A549 (cell line): ENCODE results near the gene FAM24B. TPM values are rescaled to one million over a fixed set of nuclear protein-coding genes. Genes with fewer than 3 reads are reported as not detected.
"Not testable (repeated sequence)": the region's sequence is repeated elsewhere in the genome, so short reads cannot be mapped to it uniquely, and the experiment has no call there.

ENCODE experiments used
- ATAC-seq, 2 experiments: fragments of 200-7000 bp in 1 of 2; fragments of >200 bp in 1 of 2; cut with Nextera tagmentation in 1 of 2; cut with Tn5 transposase in 1 of 2; 3 replicates each; pipeline versions ENCODE4 v1.8.0 to v1.9.1; 2018 to 2020; ENCODE audit warnings: mild to moderate bottlenecking in 1 of 2, moderate library complexity in 1 of 2
- CTCF ChIA-PET: fragments of 300-600 bp; sonication (Branson Sonifier 250); formaldehyde crosslinking; extraction: SDS; loops from one replicate; lab custom pipeline; 2021; ENCODE audit warnings: antibody characterized with exemption, inconsistent platforms; lab: Yijun Ruan, JAX
- POLR2A ChIA-PET: fragments of 350-600 bp; formaldehyde crosslinking; extraction: SDS; loops from one replicate; lab custom pipeline; 2021; ENCODE audit warnings: antibody characterized with exemption, inconsistent platforms; lab: Yijun Ruan, JAX
- DNase-seq, 2 experiments: peaks; one replicate each; pipeline versions ENCODE4 v3.0.0 to v3.0.0-alpha.2; 2011 to 2016; ENCODE audit warnings: low read depth in 1 of 2, low spot score in 1 of 2
- FAIRE-seq: peaks from 2 replicates; lab custom pipeline; 2011; peaks lifted over from hg19 to GRCh38; lab: Jason Lieb, UNC
- H3K27ac ChIP-seq, 2 experiments: fragments of >200 bp; sonication (Bioruptor Twin); formaldehyde crosslinking; 3 replicates each; pipeline ENCODE4 v1.5.1; 2016 to 2017
- H3K4me1 ChIP-seq: fragments of >200 bp; sonication (Bioruptor Twin); formaldehyde crosslinking; 3 replicates; pipeline ENCODE4 v1.6.1; 2016
- H3K4me2 ChIP-seq: fragments of >200 bp; sonication (Bioruptor Twin); formaldehyde crosslinking; 3 replicates; pipeline ENCODE4 v1.6.1; 2016
- H3K4me3 ChIP-seq: fragments of >200 bp; sonication (Bioruptor Twin); formaldehyde crosslinking; 3 replicates; pipeline ENCODE4 v1.5.1; 2016
- H3K9me3 ChIP-seq: fragments of >200 bp; sonication (Bioruptor Twin); formaldehyde crosslinking; 3 replicates; pipeline ENCODE4 v1.6.1; 2016
- E2F6 ChIP-seq: IDR thresholded peaks from 2 replicates; pipeline ENCODE4 v1.6.1; 2012; ENCODE audit warnings: low read depth, borderline replicate concordance
- EHMT2 ChIP-seq: fragments of 200-600 bp; sonication (generic); IDR thresholded peaks from 2 replicates; pipeline ENCODE4 v1.6.1; 2016; ENCODE audit warnings: antibody characterized with exemption, low read depth, mild to moderate bottlenecking, moderate library complexity
- ESRRA ChIP-seq: fragments of 150-350 bp; IDR thresholded peaks from 2 replicates; pipeline ENCODE4 v1.6.1; 2014; ENCODE audit warnings: mild to moderate bottlenecking, low read length, borderline replicate concordance
- FOSL2 ChIP-seq, 2 experiments: fragments of 450-650 bp in 1 of 2; fragments of >200 bp in 1 of 2; sonication (Bioruptor Twin) in 1 of 2; formaldehyde crosslinking; IDR thresholded peaks; 2 replicates each; pipeline versions ENCODE4 v1.5.0 to v1.6.1; 2016 to 2020; ENCODE audit warnings: mild to moderate bottlenecking in 1 of 2, moderate library complexity in 1 of 2
- GATA3 ChIP-seq: IDR thresholded peaks from 2 replicates; pipeline ENCODE4 v1.6.1; 2012; ENCODE audit warnings: borderline replicate concordance
- HMGXB4 ChIP-seq: fragments of 250-450 bp; sonication (Bioruptor Pico); IDR thresholded peaks from 2 replicates; pipeline ENCODE4 v1.5.0; 2021; ENCODE audit warnings: mild to moderate bottlenecking, moderate library complexity, borderline replicate concordance
- JUN ChIP-seq, 2 experiments: fragments of >200 bp; sonication (Bioruptor Twin); formaldehyde crosslinking; IDR thresholded peaks; 2 replicates in 1 of 2; 3 replicates in 1 of 2; pipeline ENCODE4 v1.6.1; 2016 to 2017
- JUNB ChIP-seq: fragments of >200 bp; sonication (Bioruptor Twin); formaldehyde crosslinking; IDR thresholded peaks from 2 replicates; pipeline ENCODE4 v1.6.1; 2016
- MAZ ChIP-seq: fragments of 150-350 bp; IDR thresholded peaks from 2 replicates; pipeline ENCODE4 v1.6.1; 2014; ENCODE audit warnings: antibody characterized with exemption, low read depth, low read length, borderline replicate concordance
- MYC ChIP-seq: IDR thresholded peaks from 2 replicates; pipeline ENCODE4 v1.6.1; 2012; ENCODE audit warnings: mild to moderate bottlenecking, inconsistent platforms, low read length, improper control_type of control experiment, borderline replicate concordance
- NFE2L2 ChIP-seq: fragments of 150-350 bp; conservative IDR thresholded peaks from 2 replicates; pipeline ENCODE4 v1.6.1; 2014; ENCODE audit warnings: low read length
- WGBS: methylation state at CpG from one replicate; pipeline ENCODE4 v1.1.6; 2017; ENCODE audit errors: missing lambda C conversion rate; 5-methylcytosine and 5-hydroxymethylcytosine counted together
- polyA plus RNA-seq, 4 experiments: library from polyadenylated mRNA; depleted of rRNA in 3 of 4; stranded (reverse); fragments of >200 nt; fragmentation: RNase III in 1 of 4; extraction: RNeasy Plus Mini Kit Qiagen cat#74134 plus additional on column Dnase treatment in 1 of 4; gene quantifications; 2 replicates in 3 of 4; 3 replicates in 1 of 4; pipeline ENCODE4 v1.2.3, GENCODE V29; 2011 to 2017

Gene FAM24B
- polyA plus RNA-seq, 2 of the 4 experiments (the other 2 are of a cell fraction), result 15.6 to 27.6 TPM

- 96% methylated on average over 2 of the region's 2 CpGs for WGBS
- Histone ChIP-seq H3K4me2 (peak overlapping the region; percentile 59), H3K4me3 (no peak overlapping the region)
- DNase-seq, result no peak
- TF ChIP-seq MAZ, result no peak
- no peak for TF ChIP-seq EHMT2
- no peak for TF ChIP-seq MYC
- no peak for TF ChIP-seq FOSL2 (IDR thresholded peaks at IDR 0.05)
- TF ChIP-seq FOSL2 (CRISPR knock-in tag; IDR thresholded peaks at IDR 0.05), result no peak
- TF ChIP-seq JUNB, result no peak
- TF ChIP-seq JUN (IDR thresholded peaks at IDR 0.05), result no peak
- TF ChIP-seq, all 56 proteins: peak for 0
- peaks cover 79% of the 10 kb centered on the region for H3K4me1 ChIP-seq
- H3K9me3 ChIP-seq, result no peaks in the 10 kb centered on the region
- ChIA-PET POLR2A (no interaction called here), CTCF (interaction anchor here (0.8 to 1.2 kb wide), 2 partner anchors 17 to 180 kb away, joined by 3 to 4 read pairs; no protein-coding TSS in a partner anchor)
- peak overlapping the region; percentile 80 to 86; a peak in 5 of 6 replicates for H3K27ac ChIP-seq
- ATAC-seq, result no peak
- FAIRE-seq, result no peak
These were observed 15.9 kb downstream of the FAM24B start for GRCh38 chr10:122863216-122864193.

DNA sequence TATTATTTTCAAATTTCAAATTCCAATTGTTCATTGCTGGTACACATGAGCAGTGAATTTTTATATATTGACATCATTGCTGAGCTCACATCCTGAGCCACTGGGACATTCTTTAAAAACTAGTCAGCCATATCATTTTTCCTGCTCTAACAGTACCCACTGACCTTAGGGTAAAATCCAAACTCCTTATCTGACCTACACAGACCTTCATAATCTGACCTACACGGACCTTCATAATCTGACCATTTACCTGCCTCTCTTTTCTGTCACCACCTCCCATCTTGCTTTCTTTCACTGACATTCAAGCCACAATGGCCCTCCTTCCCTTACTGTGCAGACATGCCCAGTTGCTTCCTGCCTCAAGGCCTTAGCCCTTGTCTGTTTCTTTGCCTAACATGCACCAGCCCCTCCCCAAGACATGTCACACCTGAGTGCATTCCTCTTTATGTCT lies 17.6 kb downstream of the FAM24B start:
- POLR2A ChIA-PET, result no interaction called here
- TF ChIP-seq ESRRA, result 0 out of 2 replicates have a peak, but pooled peaks have one; percentile 27
- TF ChIP-seq GATA3, result peak; percentile 52; the same call in 1 of the 2 replicates
- TF ChIP-seq FOSL2 (IDR thresholded peaks at IDR 0.05), result no peak
- TF ChIP-seq FOSL2 (CRISPR knock-in tag; IDR thresholded peaks at IDR 0.05), result peak; percentile 55
- TF ChIP-seq JUNB, result peak; percentile 37; the same call in 1 of the 2 replicates
- TF ChIP-seq NFE2L2, result no peak
- TF ChIP-seq, all 56 proteins: peak for 4
- H3K4me2 ChIP-seq, result peak overlapping the region; percentile 36
- DNase-seq (peak; percentile 37 to 46), ATAC-seq (peak; percentile 55 to 84; a peak in 4 of 6 replicates), FAIRE-seq (no peak)
- peaks cover 76% of the 10 kb centered on the region for H3K4me1 ChIP-seq
- CTCF ChIA-PET, result no interaction called here
- H3K9me3 ChIP-seq, result no peaks in the 10 kb centered on the region
- H3K4me3 ChIP-seq, result no peak overlapping the region
- peak overlapping the region; percentile 37 to 75 for H3K27ac ChIP-seq
- 0% methylated on average over 1 of the region's 1 CpG for WGBS

DNA sequence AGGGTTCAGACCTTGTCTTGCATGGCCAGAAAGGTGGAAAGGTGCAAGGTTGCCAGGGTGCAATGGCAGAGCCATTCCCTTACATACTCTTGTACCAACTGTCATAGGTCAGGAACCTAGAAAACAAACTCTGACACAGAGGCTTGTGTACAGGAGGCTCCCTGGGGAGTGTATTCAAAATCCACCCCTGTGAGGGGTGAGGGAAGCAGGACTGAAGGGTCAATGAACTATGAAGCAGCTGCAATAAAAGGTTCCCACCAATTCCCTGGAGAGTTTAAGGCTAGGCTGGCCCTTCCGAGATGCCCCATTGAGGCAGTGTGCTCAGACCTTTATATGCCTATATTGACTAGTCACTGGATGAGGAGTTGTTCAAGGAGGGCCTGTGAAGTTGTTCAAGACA lies 19.9 kb downstream of the FAM24B start:
- FAIRE-seq (no peak), DNase-seq (no peak), ATAC-seq (no peak)
- H3K4me2 ChIP-seq, result no peak overlapping the region
- peak overlapping the region in 1 of 2 experiments; percentile 44; a peak in 3 of 6 replicates for H3K27ac ChIP-seq
- CTCF ChIA-PET, result no interaction called here
- no peaks in the 10 kb centered on the region for H3K9me3 ChIP-seq
- H3K4me1 ChIP-seq, result peaks cover 77% of the 10 kb centered on the region
- POLR2A ChIA-PET, result no interaction called here
- no peak overlapping the region for H3K4me3 ChIP-seq
- WGBS, result 100% methylated on average over 1 of the region's 1 CpG
- TF ChIP-seq E2F6, result no peak
- no peak for TF ChIP-seq HMGXB4 (CRISPR knock-in tag)
- TF ChIP-seq GATA3, result no peak

DNA sequence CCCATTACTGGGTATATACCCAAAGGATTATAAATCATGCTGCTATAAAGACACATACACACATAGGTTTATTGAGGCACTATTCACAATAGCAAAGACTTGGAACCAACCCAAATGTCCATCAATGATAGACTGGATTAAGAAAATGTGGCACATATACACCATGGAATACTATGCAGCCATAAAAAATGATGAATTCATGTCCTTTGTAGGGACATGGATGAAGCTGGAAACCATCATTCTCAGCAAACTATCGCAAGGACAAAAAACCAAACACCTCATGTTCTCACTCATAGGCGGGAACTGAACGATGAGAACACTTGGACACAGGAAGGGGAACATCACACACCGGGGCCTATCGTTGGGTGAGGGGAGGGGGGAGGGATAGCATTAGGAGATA lies 21.3 kb downstream of the FAM24B start:
- POLR2A ChIA-PET, H3K9me3 ChIP-seq, CTCF ChIA-PET, FAIRE-seq, ATAC-seq, H3K4me2 ChIP-seq, H3K27ac ChIP-seq, DNase-seq, H3K4me3 ChIP-seq: not testable (repeated sequence)
- WGBS, result 98% methylated on average over 5 of the region's 5 CpGs
- H3K4me1 ChIP-seq, result peaks cover 78% of the 10 kb centered on the region
